Myocyte (in vitro differentiated cells): Measurements from ENCODE around the gene OR51I2. TPM values are rescaled to one million over a fixed set of nuclear protein-coding genes. Genes with fewer than 3 reads are reported as not detected.
A peak's percentile ranks its signal among the peaks of the same experiment; 100 is the strongest.

Experiments used
- DNase-seq: peaks from one replicate; pipeline ENCODE4 v3.0.0-alpha.2; 2012; ENCODE audit warnings: low read depth
- polyA plus RNA-seq: library from polyadenylated mRNA; unstranded; fragments of >200 nt; gene quantifications from one replicate; pipeline ENCODE4 v1.2.1, GENCODE V29; 2012; ENCODE audit warnings: missing spikeins
- total RNA-seq: library from RNA; depleted of rRNA; stranded (reverse); fragments of >200 nt; gene quantifications from 2 replicates; pipeline ENCODE4 v1.2.3, GENCODE V29; 2014

OR51I2 gene, protein sequence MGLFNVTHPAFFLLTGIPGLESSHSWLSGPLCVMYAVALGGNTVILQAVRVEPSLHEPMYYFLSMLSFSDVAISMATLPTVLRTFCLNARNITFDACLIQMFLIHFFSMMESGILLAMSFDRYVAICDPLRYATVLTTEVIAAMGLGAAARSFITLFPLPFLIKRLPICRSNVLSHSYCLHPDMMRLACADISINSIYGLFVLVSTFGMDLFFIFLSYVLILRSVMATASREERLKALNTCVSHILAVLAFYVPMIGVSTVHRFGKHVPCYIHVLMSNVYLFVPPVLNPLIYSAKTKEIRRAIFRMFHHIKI
- not detected in 2 replicates for total RNA-seq
- 0.09 TPM for polyA plus RNA-seq

DNA sequence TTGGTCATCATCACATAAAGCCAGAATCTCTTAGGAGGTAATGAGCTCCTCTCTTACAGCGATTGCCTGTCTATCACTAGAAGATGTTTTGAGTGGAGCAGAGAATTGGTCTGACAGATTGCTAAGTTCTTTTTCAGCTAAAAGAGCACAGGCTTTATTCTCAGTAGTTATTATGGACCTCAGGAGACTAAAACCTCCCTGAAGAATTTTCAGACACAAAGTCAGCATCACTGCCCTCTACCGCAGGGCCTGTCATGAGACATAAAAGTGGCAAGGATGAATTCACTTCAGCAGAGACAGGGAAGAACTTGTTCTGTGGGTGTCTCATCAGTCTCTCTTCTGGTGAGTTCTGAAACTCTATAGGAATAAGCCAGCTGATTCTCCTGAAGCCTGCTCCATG is at the start of gene OR51I2:
OR51I2 (plus strand) TSS at position 301 of the 400 bp plus-strand sequence. CDS start 4,166 bp downstream, outside the sequence.
- DNase-seq, result no peak

DNA sequence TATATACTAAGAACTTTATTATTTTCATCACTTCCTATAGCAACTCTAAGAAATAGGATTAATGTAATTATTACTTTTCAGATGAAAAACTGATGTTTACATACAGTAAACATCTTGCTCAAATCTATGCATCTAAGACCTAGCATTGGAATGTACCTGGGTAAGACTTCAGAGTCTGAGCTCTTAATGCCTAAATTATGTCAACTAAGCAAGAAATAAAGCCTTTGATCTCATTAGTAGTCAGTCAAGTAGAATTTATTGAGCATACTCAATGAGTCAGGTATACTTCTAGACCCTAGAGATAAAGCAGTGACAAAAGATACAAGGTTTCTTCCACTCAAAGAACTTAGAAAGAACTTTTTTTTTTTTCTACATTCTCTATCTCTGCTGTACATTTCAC is 44.0 kb upstream of the OR51I2 start:
- DNase-seq, result no peak

GRCh38 chr11:5420993-5421392 is 28.1 kb upstream of the OR51I2 start:
- DNase-seq, result no peak

DNA sequence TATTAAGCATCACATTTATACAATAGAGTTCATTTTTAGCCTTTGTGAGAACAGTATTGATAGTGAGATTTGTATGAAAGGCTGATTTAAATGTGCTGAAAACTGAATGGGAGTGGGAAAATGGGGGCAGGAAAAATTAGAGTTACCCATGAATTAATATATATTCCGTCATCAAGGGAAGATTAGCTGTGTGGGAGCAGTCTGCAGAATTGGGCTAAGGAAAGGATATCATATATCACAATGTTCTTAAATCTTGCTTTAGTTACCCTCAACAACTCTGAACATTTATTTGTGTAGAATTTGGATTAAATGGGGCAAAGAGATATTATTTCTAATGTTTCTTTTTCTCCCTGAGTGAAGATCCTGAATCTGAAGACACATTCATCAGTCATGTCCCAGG is 27.3 kb upstream of the OR51I2 start, which contains the start of gene OR51Q1:
OR51Q1 (plus strand) TSS at position 301 of the 400 bp plus-strand sequence; CDS start at position 391, 90 bp downstream.
- no peak for DNase-seq

GRCh38 chr11:5423131-5423530 is 26.0 kb upstream of the OR51I2 start:
- no peak for DNase-seq

DNA sequence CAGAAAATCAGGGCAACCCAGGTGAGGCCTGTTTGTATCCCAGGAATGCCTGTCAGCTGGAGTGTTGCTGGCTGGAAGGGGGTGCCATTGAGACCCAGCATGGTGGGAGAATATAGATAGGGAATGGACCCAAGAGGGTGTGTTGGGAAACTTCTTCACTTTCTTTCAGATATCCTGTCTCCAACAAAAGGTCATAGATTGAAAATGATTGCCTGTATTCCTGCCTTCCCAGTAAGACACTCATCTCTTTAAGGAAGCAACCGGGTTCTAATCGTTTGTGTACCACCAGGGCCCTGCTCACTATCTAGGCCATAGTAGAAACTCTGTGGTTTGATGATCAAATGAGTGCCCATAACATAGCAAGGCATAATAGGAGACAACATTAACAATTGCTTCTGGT is 7.7 kb upstream of the OR51I2 start, which contains the start of gene OR51I1:
OR51I1 (minus strand) TSS at position 101 of the 400 bp plus-strand sequence; CDS start at position 101, 0 bp downstream.
- no peak for DNase-seq

DNA sequence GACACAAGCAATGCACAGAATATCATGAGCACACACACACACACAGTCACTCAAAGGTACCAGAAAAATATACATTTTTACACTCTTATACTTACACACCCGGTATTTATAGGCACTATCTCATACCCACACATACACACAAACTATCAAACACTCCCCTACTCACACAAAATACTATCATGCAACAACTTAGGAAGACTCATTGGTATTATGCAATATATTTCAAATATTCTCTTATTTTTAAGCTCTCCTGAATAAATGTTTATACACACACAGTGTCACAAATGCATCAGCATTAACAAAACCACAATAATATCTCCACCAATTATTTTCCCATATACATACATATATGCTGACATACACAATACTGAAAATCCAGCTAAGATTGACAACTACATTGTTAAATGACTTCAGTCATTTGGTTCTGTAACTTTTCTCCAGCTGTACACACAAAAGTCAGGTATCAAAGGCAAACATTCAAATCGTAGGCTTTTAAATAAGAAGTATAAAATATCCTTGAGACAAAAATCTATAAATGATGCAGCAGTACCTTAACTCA is 5.2 kb upstream of the OR51I2 start:
- no peak for DNase-seq

DNA sequence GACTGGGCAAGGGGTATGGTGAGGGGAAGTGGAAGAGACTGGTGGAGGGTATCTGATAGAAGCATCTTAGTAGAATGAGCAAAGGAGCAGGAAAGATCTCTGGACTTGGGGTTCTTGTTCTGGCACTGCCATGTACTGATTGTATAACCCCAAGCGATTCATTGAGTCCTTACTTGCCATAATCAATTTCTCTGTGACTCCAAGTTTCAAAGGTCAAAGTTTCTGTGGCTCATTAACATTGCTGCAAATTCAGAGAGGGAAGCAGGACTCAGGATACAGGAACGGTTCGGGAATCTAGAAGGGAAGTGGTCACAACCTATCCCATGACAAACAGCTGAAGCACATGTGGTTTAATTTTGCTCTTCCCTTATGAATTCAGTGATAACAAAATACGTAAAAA is 309 bp downstream of the OR51I2 start:
- DNase-seq, result no peak

GRCh38 chr11:5460983-5461621 is 12.0 kb downstream of the OR51I2 start:
- no peak for DNase-seq

DNA sequence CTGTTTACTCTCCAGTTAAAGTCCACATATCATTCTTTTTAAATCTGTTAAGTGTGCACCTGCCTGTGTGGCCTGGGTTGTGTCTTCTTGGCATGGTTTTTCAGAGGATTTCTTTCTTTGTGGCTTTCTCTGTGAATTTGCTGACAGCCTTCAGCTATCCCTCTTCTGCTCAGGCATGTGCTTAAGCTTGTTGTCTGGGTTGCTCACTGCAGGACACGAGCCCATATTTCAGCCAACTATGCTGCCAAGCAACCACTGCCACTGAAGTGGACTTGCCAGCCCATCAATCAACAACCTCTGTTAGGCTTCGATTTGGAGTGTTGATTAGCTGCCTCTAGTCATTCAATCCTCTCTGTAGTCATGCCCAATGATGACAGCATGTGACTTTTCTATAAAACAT is 18.4 kb downstream of the OR51I2 start:
- no peak for DNase-seq

- DNase-seq, result no peak
These were observed 24.8 kb downstream of the OR51I2 start for GRCh38 chr11:5473921-5474320.

DNA sequence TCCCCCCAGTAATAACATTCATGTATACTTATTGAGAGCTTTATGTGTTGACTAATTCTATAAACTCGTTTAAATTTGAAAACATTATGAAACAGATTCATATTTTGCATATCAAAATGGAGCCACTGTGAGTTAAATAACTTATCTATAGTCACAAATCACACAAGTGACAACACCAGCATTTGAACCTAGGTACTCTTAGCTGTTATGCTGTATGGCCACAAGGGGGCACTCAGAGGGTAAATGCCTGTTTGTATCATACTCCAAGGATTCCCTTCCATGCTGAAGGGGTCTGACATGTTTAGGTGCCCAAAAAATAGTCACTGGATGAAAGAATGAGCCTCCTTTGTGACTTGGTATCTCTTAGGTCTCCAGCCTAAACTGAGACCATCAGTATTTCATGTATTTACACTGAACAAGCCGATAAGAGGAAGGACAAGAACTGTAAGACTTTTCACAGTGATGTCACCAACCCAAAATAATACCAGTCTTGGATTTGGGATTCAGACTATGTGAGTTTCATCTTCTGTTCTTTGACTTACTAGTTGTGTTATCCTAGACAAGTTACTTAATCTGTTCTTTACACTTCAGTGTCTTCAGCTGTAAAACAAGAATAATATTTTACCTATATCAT is 27.2 kb downstream of the OR51I2 start:
- peak; percentile 70 for DNase-seq

DNA sequence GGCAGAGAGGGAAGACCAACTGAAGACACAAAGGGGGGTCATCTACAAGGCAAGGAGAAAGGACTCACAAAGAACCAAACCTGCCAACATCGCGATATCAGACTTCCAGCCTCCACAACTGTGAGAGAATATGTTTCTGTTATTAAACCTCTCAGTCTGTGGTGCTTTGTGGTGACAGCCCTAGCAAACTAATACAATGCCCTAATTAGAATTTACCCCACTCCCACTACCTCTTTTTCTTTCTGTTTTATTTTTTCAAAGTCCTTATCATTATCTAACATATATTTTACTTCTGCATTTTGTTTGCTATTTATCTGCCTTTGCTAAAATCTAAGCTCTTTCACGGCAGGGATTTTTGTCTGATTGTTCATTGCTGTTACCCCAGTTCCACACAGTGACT is 36.9 kb downstream of the OR51I2 start:
- DNase-seq, result no peak

DNA sequence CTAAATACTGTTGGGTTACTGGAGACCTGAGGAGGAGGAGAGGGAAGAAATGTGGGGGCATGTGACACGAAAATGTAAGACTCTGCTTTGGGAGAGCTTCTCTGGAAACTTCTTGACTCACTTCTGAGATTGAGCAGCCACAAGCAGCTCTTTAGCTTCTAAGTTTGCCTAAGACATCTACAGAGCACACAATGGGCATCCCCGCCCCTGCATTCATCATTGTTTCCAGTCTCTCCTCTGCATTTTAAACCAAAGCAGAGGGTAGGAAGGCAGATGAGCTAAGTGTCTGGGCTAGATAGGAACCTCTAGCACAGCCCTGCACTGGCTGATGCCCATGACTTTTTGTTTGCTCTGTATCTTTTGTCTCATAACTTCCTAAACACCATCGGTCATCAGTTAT is 37.3 kb downstream of the OR51I2 start:
- no peak for DNase-seq

DNA sequence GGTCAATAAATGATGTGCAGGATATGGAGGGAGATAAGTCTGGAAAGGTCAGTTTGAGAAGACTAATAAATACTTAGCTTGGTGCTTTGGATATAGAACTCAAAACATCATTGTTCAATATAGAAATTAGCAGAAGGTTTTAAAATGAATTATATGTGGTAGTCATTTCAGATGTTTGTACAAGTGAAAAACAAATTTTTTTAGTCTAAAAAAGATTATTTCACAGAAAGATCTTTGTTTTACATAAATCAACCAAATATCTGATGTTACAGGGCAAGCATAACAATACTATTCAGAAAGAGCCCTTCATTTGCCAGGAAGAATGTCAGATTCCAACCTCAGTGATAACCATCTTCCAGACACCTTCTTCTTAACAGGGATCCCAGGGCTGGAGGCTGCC is 39.3 kb downstream of the OR51I2 start, which contains the start of gene OR52D1:
OR52D1 (plus strand) TSS at position 301 of the 400 bp plus-strand sequence; CDS start at position 323, 22 bp downstream.
- DNase-seq, result no peak

DNA sequence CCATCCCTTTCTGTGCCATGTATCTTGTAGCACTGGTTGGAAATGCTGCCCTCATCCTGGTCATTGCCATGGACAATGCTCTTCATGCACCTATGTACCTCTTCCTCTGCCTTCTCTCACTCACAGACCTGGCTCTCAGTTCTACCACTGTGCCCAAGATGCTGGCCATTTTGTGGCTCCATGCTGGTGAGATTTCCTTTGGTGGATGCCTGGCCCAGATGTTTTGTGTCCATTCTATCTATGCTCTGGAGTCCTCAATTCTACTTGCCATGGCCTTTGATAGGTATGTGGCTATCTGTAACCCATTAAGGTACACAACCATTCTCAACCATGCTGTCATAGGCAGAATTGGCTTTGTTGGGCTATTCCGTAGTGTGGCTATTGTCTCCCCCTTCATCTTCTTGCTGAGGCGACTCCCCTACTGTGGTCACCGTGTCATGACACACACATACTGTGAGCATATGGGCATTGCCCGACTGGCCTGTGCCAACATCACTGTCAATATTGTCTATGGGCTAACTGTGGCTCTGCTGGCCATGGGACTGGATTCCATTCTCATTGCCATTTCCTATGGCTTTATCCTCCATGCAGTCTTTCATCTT is 39.8 kb downstream of the OR51I2 start:
- no peak for DNase-seq

DNA sequence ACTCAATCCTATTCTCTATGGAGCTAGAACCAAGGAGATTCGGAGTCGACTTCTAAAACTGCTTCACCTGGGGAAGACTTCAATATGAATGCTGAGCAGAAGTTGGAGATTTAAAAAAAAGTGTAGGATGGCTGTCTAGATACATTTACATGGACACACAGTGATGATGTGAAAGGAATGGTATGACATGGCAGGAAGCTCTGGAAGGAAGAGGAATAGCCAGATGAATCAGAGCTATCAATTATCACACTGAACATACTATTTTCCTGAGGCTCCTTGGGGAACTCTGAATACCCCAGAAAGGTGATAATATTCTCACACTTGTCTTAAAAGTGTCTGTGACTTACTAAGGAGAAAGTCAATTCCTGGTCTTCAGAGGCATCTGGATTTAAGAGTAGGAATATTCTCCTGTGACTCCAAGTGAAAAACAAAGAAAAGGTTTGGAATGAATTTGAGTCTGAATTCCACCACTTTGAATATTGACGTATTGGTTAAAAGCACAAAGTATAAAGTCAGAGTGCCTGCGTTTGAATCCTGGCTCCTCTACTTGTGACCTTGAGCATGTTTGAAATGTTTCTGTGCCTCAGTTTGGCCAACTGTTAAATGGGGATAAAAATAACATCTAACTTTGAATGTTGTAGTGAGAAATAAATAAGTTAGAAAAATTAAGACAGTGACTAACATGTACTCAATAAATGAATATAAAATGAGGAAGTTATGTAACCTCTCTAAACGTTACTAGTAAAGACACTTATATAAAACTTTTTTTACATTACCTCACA is 40.6 kb downstream of the OR51I2 start:
- no peak for DNase-seq

- no peak for DNase-seq
These were observed 50.5 kb downstream of the OR51I2 start for GRCh38 chr11:5499671-5500070.

GRCh38 chr11:5500393-5500801 is 51.3 kb downstream of the OR51I2 start:
- DNase-seq, result no peak

DNA sequence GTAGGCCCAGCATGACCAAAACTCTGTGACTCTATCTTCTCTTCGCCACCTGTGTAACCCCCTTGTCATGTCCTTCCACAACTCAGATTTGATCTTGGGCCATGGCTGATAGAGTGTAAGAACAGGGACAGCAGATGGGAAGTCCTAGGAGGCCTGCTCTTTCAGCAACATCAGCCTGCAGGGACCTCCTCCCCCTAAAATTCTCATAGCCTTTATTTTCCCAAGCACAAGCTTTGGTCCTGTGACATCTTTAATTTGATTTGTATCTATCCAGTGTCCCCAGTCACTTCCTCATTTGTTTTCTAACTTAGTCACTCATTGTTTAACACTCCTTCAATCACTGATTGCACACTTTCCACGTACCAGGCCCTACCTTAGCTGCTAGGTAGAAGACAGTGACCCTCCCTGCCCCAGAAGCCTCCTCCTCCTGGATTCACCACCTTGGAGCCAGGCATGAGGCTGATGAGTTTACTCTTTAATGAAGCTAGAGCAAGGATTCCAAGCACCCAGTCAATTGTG is 55.3 kb downstream of the OR51I2 start:
- no peak for DNase-seq
